ENCODE measurements around the gene FAM78B. TPM values are rescaled to one million over a fixed set of nuclear protein-coding genes. Genes with fewer than 3 reads are reported as not detected.

FAM78B gene
- total and polyA plus RNA-seq, 2 of the 8 experiments (the other 6 are each of a cell fraction or from before 2014, with no cell fraction given), result 2.3 to 3.6 TPM

DNA sequence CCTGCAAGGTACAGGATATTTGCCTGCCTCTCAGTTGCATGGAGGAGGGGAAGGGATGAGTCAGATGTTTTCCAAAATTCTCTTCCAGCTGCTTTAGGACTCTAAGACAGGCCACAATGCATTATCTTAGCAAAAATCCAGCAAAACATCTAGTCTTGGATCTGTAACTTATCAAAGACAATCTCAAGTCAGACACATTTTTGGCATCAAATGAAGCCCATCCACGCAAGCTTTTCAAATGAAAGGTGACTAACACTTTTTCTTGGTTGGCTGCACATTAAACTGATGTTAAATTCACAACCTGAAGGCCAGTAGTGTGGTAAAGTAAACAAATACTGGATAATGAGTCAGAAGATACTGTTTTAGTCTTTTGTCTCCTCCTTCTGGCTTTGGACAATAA, 21.3 kb downstream of the FAM78B start (continued):
- no peak for TF ChIP-seq SIX5 (IDR thresholded peaks at IDR 0.05; ENCODE audit: low read depth, low read length)

GRCh38 chr1:166141969-166142368, 24.8 kb downstream of the FAM78B start:
- DNase-seq (ENCODE audit: low read depth in 1 of 2, low spot score in 2 of 2) (no peak), FAIRE-seq (no peak)
- Histone ChIP-seq H2BK120ac (replicated peaks; ENCODE audit: low read depth, low read length) (no peak overlapping the region), H3K4ac (replicated peaks; ENCODE audit: insufficient read length, low read depth, low read length) (no peak overlapping the region), H2BK15ac (ENCODE audit: low read length) (no peak overlapping the region), H3K56ac (replicated peaks; ENCODE audit: insufficient read length, low read depth, low read length) (no peak overlapping the region), H4K20me1 (replicated peaks in 1 of 2; ENCODE audit: control insufficient read depth in 1 of 2, insufficient read depth in 2 of 2, low read length in 2 of 2) (peaks cover 0 to 1% of the 10 kb centered on the region in 2 experiments), H3K27ac (ENCODE audit: low read depth, low read length) (no peak overlapping the region), H2AFZ (ENCODE audit: low read length) (no peak overlapping the region), H2AK5ac (ENCODE audit: low read depth, low read length) (no peak overlapping the region), H2BK5ac (ENCODE audit: low read depth, low read length) (no peak overlapping the region), H3K18ac (ENCODE audit: extremely low read depth, low read length) (no peak overlapping the region), H3K79me2 (ENCODE audit: control insufficient read depth in 1 of 2, insufficient read depth in 2 of 2, low read length in 2 of 2) (no peaks in the 10 kb centered on the region), H3K9ac (replicated peaks in 1 of 4; ENCODE audit: extremely low read depth in 1 of 4, low read depth in 3 of 4, low read length in 3 of 4) (no peak overlapping the region), H3K4me2 (ENCODE audit: insufficient read depth in 1 of 2, low read depth in 2 of 2, low read length in 2 of 2) (no peak overlapping the region), H3K23me2 (ENCODE audit: low read depth, low read length) (no peaks in the 10 kb centered on the region), H3K4me3 (ENCODE audit: extremely low read depth in 1 of 4, insufficient read depth in 2 of 4, low read depth in 3 of 4, low read length in 4 of 4) (no peak overlapping the region), H3K79me1 (ENCODE audit: low read depth, low read length) (no peaks in the 10 kb centered on the region), H3K4me1 (replicated peaks in 1 of 4; ENCODE audit: control insufficient read depth in 3 of 4, insufficient read depth in 4 of 4, low read length in 3 of 4) (no peaks in the 10 kb centered on the region), H3K9me3 (ENCODE audit: insufficient read depth in 2 of 2, low read depth in 1 of 2, low read length in 1 of 2) (no peaks in the 10 kb centered on the region), H3K27me3 (replicated peaks in 1 of 4; ENCODE audit: control insufficient read depth in 3 of 4, extremely low read depth in 1 of 4, insufficient read depth in 3 of 4, low read length in 3 of 4) (no peaks in the 10 kb centered on the region), H4K91ac (replicated peaks; ENCODE audit: insufficient read length, low read length) (no peak overlapping the region), H2BK20ac (ENCODE audit: low read length) (no peak overlapping the region), H4K5ac (ENCODE audit: insufficient read length, low read depth, low read length) (no peak overlapping the region), H2BK12ac (ENCODE audit: low read depth, low read length) (no peak overlapping the region), H3K14ac (ENCODE audit: insufficient read length) (no peak overlapping the region), H3K36me3 (ENCODE audit: control insufficient read depth in 2 of 4, insufficient read depth in 4 of 4, low read length in 3 of 4) (no peaks in the 10 kb centered on the region), H4K8ac (ENCODE audit: extremely low read depth, insufficient read depth, low read length) (no peak overlapping the region), H3K23ac (ENCODE audit: insufficient read length) (no peak overlapping the region)
- ChIA-PET CTCF (ENCODE audit: partially characterized antibody) (interaction anchor here (0.6 to 4.1 kb wide), 17 partner anchors 9 to 297 kb away, joined by 3 to 16 read pairs (median 3); no protein-coding TSS in a partner anchor), POLR2A (ENCODE audit: partially characterized antibody) (no interaction called here)
- TF ChIP-seq, protein P1, sequence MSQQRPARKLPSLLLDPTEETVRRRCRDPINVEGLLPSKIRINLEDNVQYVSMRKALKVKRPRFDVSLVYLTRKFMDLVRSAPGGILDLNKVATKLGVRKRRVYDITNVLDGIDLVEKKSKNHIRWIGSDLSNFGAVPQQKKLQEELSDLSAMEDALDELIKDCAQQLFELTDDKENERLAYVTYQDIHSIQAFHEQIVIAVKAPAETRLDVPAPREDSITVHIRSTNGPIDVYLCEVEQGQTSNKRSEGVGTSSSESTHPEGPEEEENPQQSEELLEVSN (IDR thresholded peaks at IDR 0.05), result no peak
- TF ChIP-seq TAF1 (IDR thresholded peaks at IDR 0.05; ENCODE audit: low read depth, low read length), result no peak
